HG02970 (cell line): ENCODE data around the gene INPP5B.
A peak's percentile ranks its signal among the peaks of the same experiment; 100 is the strongest.
"Not testable (repeated sequence)": the region's sequence is repeated elsewhere in the genome, so short reads cannot be mapped to it uniquely, and the experiment has no call there.

Source experiments
- ATAC-seq: cut with Tn5 transposase; IDR thresholded peaks from one replicate; pipeline ENCODE4 v1.9.1; 2021; ENCODE audit warnings: mild to moderate bottlenecking, moderate library complexity, moderate number of reproducible peaks; ENCODE audit not compliant: unreplicated experiment, low FRiP score

The INPP5B gene

DNA sequence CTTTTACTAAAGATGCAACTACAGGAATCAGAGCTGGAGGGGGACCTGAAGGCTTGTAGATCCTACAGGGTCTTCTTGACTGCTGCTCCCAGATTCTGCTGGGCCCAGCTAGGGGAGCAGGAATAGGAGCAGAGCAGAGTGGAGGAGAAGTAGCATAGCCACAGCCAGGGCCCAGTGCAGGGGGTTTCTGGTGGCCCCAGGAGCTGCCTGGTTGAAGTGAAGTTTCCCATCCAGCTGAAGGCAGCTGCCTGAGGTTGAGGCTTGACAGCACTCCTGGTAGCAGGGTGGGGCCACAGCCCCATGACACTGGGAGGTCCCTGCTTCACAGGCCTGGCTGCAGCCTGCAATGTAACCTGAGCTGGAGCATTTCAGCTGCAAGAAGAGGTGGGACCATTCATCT lies 2.0 kb upstream of the INPP5B start:
- no peak for ATAC-seq

DNA sequence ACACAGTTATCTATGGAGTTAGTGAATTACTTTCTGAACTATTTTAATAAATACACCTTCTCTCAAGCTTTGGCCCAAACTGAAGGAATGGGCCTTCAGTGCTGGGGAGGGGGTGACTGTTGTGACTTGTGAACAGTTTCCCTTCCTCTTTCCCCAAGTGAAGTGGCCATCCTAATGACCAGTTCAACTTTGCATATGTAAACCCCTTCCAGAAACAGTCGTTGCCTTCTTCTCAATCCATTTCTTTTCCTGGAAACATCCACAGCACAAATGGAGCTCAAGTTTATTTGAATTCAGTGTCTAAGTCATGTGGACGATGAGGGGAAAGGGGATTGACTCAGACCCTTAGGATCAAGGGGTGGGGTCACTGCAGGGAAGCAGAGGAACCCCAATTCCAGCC lies 1.3 kb upstream of the INPP5B start:
- no peak for ATAC-seq

DNA sequence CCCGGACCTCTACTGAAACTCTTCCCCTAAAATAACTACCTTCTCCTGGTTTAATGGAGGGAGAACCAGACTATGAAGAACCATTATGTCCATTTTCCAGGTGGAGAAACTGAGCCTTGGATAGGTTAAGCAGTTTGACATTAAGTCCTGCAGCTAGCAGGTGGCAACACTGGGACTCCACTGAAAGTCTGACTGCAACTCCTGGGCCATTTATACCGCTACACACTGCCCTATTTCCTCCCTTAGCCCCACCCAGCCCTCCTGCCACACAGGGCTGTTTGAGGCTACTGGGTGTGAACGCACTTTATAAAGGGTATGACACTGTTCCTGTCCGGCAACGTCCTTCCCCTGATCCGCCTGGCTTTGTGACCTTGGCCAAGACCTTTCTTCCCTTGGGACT lies 511 bp upstream of the INPP5B start:
- ATAC-seq: no peak

DNA sequence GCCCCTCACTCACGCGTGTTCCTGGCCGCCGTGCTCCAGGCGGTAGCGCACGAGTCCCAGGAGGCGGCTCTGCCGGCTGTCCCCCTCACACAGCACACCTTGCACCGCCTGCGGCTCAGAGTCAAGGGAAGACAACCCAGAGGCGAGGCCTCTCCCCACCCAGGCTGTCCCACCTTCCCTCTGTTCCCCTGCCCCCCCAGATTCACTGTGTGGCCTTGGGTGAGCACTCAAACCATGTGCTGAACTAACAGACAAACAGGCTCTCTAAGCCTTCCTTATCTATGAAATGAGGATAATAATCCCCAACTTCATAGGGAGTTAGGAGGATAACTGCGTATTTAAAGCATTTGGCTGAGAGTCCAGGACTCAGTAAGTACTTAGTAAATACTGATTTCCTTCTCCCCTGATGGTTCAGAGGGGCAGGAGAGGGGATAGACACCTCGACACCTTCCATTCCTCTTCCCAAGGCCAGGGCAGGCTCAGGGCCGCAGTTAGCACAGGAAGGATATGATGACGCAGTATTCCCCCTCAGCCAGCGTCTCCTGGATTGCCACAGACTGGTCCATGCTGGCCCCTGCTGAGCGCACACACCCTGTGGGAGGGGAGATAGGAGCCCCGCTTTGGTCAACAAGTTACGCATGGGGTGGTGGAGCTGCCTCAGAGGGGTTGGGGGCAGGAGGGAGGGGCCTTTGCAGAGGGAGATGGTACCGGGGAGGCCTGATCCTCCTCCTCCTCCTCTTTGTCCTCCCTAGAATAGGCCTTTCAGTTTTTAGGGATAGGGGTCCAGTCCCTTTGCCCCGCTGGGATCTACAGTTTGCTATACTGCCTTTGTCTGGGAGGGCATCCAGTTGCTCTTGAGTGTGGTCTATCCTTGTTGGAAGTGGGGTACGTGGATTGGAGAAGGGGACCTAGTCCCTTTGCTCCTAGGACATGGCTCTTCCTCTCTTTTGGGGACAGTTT lies 830 bp downstream of the INPP5B start:
- no peak for ATAC-seq

DNA sequence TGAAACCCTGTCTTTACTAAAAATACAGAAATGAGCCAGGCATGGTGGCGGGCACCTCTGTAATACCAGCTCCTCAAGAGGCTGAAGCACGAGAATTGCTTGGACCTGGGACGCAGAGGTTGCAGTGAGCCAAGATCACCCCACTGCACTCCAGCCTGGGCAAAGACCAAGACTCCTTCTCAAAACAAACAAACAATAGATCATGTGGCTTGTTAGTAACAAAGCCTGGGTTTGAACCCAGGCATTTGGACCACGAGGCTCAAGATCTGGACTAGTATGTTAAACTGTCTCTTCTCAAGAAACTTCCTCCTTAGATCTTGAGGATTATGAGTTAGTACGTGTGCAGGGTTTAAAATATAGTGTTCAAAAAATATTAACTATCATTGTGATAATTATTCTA lies 1.6 kb downstream of the INPP5B start:
- no peak for ATAC-seq

DNA sequence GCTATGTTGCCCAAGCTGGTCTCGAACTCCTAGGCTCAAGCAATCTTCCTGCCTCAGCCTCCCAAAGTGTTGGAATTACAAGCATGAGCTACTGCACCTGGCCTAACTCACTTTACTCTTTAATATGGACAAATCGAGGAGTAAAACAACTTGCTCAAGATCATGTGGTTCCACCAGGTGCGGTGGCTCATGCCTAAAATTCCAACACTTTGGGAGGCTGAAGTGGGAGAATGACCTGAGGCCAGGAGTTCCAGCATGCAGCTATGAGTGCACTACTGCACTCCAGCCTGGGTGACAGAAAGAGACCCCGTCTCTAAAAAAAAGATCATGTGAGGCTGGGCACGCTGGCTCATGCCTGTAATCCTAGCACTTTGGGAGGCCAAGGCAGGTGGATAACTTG lies 2.0 kb downstream of the INPP5B start:
- ATAC-seq: no peak

DNA sequence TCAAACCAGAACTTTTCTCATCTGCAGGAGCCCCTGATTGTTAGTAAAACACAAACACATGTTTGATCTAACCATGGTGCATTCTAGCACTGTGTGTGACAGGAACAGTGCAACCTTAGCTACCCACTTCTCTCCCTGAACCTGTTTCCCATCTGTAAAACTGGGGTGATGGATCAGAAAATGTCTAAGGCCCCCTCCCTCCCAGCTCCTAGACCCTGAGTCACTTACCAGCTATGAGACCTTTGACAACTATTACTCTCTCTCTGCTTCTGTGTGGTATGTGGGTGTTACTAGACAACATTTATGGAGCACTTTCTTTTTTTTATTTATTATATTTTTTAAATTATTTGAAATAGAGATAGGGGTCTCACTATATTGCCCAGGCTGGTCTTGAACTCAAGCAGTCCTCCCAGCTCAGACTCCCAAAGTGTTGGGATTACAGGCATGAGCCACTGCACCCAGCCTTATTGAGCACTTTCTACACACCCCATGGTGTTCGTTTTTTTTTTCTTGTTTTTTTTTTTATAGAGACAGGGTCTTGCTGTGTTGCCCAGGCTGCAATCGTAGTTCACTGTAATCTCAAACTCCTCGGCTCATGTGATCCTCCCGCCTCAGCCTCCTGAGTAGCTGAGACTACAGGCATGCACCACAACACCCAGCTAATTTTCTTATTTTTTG lies 2.6 kb downstream of the INPP5B start:
- no peak for ATAC-seq

DNA sequence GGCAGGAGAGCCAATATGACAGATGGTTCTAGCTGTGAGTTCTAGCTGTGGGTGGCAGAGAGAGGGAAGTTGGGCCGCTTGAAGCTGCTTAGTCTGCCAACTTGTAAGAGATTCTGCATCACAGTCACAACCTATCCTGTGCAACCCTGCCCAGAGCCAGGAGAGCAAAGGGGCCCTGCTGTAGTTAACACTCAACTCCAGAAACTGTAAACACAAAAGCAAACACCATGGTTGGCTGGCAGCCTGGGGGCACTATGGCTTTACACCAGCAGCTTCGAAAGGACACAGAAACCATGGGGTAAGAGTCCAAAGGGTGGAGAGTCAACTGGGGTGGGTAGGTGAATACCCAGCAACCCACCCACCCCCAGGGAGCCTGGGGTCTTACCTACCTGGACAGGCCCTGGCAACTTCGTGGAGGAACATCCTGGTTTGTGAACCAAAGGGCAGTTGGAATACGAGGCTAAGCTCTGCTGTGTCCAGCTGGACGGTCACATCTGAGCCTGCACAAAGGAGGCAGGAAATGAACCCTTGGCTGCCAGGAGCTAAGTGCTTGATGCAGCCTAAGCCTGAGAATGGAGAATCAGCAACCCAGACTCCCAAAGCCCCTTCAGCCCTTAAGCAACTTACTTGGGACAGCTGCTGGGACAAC lies 6.4 kb downstream of the INPP5B start:
- ATAC-seq: no peak

DNA sequence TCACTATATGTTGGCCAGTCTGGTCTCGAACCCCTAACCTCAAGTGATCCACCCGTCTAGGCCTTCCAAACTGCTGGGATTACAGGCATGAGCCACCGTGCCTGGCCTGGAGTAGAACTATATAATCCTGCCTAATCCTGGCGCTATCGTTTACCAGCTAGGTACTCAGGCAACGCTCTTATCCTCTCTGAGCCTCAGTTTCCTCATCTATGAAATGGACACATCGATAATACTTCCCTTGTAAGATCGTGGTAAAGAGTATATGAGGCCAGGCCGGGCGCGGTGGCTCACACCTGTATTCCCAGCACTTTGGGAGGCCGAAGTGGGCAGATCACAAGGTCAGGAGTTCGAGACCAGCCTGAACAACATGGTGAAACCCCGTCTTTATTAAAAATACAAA lies 10.1 kb downstream of the INPP5B start:
- ATAC-seq: not testable (repeated sequence)

DNA sequence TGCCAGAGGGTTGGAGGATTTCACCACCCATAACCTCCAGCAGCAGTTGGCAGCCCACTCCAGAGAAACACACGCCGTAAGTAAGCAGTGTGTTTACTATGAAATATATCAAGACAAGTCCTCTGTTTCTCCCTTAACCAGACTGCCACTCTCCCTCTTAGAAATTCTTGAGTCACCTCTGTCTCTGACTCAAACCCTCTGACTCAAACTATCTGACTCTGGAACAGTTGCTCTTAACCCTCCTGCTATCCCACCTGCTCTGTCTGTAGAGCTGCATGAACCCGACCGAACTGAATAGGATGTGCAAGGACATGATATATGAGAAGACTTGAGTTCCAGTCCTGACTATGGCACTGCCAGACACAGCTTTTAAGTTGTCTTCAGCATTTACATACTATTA lies 14.1 kb downstream of the INPP5B start:
- ATAC-seq: no peak

DNA sequence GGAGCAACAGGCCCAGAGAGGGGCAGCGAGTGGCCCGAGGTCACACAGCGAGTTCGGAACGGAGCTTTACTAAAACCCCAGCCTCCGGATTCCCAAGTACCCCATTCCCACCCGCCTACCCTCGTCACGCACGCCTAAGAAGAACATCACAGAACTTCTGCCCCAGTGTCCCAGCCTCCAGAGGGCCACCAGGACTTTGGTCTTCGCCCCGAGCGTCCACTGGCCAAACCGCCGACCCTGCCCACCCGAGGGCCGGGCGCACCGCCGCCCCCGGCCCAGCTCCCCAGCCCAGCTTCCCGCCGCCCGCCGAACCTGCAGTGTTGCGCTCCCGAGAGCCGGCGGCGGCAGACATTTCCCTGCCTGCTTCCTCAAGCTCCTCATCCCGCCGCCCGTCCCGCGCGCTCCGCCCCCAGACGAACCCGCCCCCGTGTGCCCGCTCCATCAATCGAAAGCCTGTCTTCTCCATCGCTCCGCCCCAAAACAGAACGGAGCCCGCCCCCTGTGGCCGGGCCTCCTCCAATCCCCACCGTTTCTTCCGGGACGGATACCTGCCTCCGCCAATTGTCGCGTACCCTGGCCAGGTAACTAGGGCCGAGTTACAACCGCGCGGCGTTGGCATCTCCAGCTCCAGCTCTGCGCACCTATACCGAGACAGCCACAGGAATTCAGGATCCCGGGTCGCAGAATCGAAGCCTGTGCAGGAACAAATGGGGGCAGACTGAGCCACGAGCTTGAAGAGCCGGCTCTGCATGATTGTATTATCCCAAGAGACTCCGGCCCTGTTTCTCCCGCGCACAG lies 15.3 kb downstream of the INPP5B start:
- peak; percentile 96 for ATAC-seq

DNA sequence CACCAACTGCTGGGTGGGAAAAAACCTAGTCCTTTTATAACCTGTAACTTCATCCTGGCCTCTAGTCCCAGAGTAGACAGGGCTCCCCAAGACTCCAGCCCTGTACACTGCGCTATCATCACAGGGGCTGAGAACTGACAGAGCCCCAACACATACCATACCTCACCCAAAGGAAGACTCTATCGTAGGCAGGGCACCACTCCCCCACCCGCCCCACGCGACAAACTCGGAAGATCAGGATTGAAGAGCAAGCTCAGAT lies 15.8 kb downstream of the INPP5B start:
- no peak for ATAC-seq

DNA sequence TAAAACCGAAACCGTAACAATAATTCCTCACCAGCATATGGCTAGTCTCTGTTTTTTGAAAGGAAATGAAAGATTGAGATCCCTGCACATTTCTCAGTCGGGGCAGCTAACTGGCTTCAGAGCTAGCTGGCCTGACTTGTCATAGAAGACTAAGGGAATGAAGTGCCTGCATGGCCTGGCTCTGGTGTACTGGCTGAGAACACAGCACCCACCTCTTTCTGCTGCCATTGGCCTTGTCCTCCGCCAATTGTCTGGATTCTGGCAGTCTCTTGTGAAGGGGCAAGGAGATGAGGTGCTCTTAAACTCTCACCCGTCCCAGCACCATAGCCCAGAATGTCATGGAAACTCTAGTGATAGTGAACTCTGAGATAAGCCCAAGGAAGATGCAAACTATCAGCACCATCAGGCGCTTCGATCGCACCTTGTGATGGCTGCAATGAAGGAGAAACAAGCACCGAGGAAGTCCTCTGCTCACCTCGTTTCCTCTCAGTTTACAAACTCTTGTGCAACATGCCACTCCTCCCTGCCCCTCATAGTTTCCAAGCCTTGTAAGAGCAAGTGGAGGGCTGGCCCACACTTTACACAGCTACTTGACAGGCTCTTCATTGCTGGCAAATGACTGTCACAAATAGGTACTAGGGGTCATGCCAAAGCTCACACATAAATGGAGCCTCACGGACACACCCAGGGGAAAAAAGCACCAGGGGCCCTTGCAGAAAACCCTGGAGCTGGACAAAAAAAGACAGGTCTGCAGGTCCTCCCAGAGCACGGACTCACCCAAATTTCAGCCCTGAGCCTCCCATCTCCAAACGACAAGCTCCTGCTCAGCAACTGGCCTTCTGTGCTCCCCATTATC lies 16.4 kb downstream of the INPP5B start:
- ATAC-seq: no peak

DNA sequence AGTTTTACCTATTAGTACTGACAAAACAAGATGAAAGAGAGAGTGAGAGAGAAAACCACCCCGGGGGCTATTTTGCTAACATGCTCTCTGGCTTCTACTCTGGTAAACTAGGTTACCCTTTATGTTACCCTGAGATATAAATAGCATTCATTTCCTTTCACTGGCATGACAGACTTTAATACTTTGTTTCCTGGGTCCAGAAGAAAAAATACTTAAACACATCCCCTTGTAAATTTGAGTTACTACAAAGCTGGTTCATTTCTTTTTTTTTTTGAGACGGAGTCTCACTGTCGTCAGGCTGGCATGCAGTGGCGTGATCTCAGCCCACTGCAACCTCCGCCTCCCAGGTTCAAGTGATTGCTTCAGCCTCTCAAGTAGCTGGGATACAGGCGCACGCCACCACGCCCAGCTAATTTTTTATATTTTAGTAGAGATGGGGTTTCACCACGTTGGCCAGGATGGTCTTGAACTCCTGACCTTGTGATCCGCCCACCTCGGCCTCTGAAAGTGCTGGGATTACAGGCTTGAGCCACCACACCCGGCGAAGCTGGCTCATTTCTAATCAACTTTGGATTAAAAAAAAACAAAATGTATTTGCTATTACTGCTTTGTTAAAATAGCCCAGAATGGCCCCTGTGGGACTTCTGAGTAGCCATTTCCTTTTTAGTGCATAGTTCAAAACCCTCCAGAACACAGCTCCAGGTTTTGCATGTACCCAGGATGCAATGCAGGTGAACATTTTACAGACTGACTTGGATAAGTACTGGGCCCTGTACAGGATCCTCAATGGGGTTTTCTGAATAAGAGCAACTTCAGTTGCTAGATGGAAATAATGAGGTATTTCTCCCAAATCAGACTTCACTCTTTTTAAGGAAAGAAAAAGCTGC lies 20.6 kb downstream of the INPP5B start:
- ATAC-seq: peak; percentile 34

DNA sequence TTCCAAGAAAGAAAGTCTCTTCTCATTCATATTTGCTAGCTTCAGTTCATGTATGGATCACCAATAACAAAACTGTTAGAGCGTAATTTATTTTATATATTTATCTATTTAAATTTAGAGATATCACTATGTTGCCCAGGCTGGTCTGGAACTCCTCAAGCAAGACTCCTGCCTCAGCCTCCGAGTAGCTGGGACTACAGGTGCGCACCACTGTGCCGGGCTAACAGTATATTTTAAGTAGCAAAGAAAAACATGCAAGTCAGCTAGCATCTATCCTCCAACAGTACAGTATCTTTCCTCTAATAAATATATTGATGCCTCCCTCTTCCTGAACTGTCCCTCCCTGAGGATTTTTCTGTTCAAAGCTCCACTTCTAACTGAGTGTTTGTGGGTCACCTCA lies 21.5 kb downstream of the INPP5B start:
- no peak for ATAC-seq

DNA sequence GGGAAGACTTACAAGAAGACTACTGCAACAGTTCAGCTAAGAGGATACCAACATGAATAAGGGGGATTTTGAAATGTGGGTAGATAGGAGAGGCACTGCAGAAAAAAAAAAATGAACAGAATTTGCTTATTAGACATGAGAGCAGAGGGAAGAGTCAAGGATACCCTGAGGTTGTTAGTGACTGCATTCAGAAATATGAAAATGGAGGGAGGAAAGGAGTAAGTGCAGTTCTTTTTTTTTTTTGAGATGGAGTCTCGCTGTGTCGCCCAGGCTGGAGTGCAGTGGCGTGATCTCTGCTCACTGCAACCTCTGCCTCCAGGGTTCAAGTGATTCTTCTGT lies 23.3 kb downstream of the INPP5B start:
- ATAC-seq: no peak

DNA sequence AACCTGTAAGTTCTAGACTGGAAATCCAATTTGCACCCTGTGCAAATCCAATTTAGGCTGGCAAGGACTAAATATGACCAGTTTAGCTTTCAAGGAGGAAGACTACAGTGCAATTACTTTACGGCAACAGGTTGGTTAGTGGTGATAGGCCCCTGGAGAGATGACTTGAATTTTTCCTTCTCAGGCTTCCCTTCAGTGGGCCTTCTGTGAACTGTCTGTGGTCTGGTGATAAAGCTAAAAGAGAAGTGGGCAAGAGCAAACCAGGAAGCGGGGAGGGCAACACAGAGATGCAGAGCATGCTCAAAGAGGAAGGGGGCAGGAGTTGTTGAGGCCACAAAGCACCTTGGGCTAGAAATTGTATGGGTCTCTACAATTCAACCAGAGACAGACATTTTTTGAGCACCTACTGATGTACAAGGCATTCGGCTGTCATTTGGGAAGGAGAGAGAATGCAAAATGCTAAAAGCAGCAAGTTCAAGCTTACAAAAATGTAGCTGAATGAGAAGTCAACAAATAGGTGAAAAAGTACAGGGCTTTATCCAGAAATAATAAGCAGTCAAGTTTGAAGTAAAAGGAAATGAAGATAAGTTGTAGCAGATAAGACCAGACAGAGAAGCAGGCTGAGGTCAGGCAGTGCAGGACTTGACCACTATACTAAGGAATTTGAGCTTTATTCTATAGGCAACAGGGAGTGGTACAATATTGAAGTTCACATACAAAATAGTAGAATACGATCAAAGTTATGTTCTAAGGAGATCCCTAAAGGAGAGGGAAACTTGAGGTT lies 23.9 kb downstream of the INPP5B start:
- ATAC-seq: no peak

DNA sequence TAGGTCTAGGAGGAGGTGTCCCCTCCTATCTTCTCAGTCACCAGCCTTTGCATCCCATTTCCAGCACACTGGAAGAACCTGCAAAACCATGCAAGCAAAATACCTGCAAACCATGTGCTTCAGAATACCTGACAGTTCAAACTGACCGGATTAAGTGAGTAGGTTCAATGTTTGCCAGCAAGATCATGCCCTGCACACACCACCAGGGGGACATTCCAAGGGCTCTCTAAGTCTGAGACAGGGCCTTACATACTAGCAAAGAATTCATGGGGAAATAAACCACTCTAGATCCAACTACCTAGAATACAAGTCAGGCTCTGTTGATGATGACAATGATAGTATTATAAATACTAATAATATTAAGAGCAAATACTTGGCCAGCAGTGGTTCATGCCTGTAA lies 27.6 kb downstream of the INPP5B start:
- ATAC-seq: no peak
